ENCODE results near the gene FRMD7. TPM values are rescaled to one million over a fixed set of nuclear protein-coding genes. Genes with fewer than 3 reads are reported as not detected.

The FRMD7 gene
- total RNA-seq, 1 donor from 2014 or later: not detected

DNA sequence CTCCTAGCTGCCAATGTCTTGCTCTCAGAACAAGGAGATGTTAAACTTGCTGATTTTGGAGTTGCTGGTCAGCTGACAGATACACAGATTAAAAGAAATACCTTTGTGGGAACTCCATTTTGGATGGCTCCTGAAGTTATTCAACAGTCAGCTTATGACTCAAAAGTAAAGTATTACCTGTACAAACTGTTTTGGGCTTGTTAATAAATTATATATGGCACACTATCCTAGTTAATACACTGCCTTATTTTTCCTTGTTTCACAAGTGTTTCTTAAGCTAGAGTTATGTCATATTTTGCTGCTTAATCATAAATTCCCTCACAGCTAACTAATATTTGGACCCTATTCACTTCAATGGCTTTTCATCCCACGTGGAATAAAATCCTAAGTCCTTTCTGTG is 59.4 kb downstream of the FRMD7 start:
- Mint-ChIP-seq H3K27me3 (no peaks in the 10 kb centered on the region), H3K9me3 (no peaks in the 10 kb centered on the region), H3K4me1 (no peaks in the 10 kb centered on the region), H3K27ac (no peak overlapping the region), H3K36me3 (ENCODE audit: low read depth) (peaks cover 28% of the 10 kb centered on the region), H3K4me3 (no peak overlapping the region)
- ChIA-PET CTCF (no interaction called here), POLR2A (no interaction called here)
- ATAC-seq (ENCODE audit: low read depth) (no peak), DNase-seq (no peak)
- TF ChIP-seq, protein P1, sequence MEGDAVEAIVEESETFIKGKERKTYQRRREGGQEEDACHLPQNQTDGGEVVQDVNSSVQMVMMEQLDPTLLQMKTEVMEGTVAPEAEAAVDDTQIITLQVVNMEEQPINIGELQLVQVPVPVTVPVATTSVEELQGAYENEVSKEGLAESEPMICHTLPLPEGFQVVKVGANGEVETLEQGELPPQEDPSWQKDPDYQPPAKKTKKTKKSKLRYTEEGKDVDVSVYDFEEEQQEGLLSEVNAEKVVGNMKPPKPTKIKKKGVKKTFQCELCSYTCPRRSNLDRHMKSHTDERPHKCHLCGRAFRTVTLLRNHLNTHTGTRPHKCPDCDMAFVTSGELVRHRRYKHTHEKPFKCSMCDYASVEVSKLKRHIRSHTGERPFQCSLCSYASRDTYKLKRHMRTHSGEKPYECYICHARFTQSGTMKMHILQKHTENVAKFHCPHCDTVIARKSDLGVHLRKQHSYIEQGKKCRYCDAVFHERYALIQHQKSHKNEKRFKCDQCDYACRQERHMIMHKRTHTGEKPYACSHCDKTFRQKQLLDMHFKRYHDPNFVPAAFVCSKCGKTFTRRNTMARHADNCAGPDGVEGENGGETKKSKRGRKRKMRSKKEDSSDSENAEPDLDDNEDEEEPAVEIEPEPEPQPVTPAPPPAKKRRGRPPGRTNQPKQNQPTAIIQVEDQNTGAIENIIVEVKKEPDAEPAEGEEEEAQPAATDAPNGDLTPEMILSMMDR (IDR thresholded peaks at IDR 0.05): no peak
- intact Hi-C loops (cut with micrococcal nuclease): no loop called here

DNA sequence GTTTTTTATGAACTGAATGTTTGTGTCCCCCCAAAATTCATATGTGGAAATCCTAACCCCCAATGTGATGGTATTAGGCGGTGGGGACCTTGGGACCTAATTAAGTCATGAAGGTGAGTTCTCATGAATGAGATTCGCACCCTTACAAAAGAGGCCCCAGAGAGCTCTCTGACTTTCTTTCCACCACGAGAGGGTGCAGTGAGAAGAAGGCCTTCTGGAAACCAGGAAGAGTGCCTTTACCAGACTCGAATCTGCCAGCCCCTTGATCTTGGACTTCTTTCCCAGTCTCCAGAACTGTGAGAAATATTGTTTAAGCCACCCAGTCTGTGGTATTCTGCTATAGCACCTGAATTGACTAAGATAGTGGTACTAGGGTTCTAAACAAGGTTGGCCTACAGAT is 64.0 kb downstream of the FRMD7 start:
- Mint-ChIP-seq H3K36me3 (ENCODE audit: low read depth) (peaks cover 16% of the 10 kb centered on the region), H3K27me3 (no peaks in the 10 kb centered on the region), H3K4me3 (no peak overlapping the region), H3K27ac (no peak overlapping the region), H3K4me1 (peaks cover 18% of the 10 kb centered on the region), H3K9me3 (no peaks in the 10 kb centered on the region)
- DNase-seq (no peak), ATAC-seq (ENCODE audit: low read depth) (no peak)
- ChIA-PET POLR2A (no interaction called here), CTCF (no interaction called here)
- intact Hi-C loops (cut with micrococcal nuclease): no loop called here
- TF ChIP-seq, protein P1 (IDR thresholded peaks at IDR 0.05): no peak

DNA sequence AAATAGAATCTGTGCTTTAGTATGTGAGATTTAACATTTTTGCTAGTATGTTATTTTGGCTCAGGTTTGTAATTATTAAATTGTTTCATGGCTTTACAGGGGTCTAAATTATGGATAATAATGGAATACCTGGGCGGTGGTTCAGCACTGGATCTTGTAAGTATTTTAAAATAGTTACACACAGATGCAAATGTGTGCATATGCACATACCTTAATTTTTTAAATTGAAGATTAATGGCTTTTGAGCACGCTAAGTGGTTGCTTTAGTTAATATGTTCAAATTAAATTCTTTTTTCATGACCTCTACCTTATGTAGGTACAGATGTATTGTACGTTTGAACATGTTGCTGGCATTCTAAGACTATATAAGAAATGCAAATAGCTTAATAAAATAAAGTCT is 64.5 kb downstream of the FRMD7 start:
- ChIA-PET POLR2A (no interaction called here), CTCF (no interaction called here)
- Mint-ChIP-seq H3K4me1 (peaks cover 18% of the 10 kb centered on the region), H3K27me3 (no peaks in the 10 kb centered on the region), H3K4me3 (no peak overlapping the region), H3K9me3 (no peaks in the 10 kb centered on the region), H3K27ac (no peak overlapping the region), H3K36me3 (ENCODE audit: low read depth) (peaks cover 12% of the 10 kb centered on the region)
- DNase-seq: no peak
- no peak for ATAC-seq (ENCODE audit: low read depth)
- TF ChIP-seq, protein P1 (IDR thresholded peaks at IDR 0.05): no peak
- intact Hi-C loops (cut with micrococcal nuclease): no loop called here

DNA sequence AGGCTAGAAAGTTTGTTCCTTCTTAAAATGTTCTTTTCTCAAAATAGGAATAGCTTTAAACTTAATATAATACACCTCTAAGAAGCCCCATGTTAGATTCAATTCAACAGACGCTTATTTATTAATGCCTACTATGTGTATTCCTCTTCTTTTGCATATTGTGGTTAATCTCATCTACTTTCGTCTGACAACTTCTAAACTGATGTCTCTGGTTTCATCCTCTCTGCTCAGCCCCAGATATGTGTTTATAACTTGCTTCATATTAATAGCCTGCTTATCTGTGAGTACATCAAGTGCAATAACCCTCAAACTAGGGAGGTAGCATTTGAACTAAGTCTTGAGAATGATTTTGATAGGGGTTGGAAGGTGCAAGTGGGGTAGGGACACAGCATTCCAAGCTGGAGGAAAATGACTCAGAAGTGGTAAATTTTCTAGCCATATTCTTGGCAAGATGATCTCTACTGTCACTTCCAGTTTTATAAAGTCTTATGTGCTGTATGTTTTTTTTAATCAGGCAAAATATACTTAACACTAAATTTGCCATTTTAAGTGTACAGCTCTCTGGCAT is 67.8 kb downstream of the FRMD7 start:
- H3K9me3 Mint-ChIP-seq: no peaks in the 10 kb centered on the region
- ATAC-seq (ENCODE audit: low read depth): no peak
- no peak for DNase-seq
- H3K36me3 Mint-ChIP-seq (ENCODE audit: low read depth): peaks cover 12% of the 10 kb centered on the region
- ChIA-PET CTCF (no interaction called here), POLR2A (no interaction called here)
- H3K4me1 Mint-ChIP-seq: peaks cover 18% of the 10 kb centered on the region
- TF ChIP-seq, protein P1 (IDR thresholded peaks at IDR 0.05): no peak
- H3K27ac Mint-ChIP-seq: no peak overlapping the region
- no peaks in the 10 kb centered on the region for H3K27me3 Mint-ChIP-seq
- no peak overlapping the region for H3K4me3 Mint-ChIP-seq
- intact Hi-C loops (cut with micrococcal nuclease): loop anchor here (2.0 kb wide), 1 partner anchor 37 kb away; the partner anchor contains the start of gene STK26

DNA sequence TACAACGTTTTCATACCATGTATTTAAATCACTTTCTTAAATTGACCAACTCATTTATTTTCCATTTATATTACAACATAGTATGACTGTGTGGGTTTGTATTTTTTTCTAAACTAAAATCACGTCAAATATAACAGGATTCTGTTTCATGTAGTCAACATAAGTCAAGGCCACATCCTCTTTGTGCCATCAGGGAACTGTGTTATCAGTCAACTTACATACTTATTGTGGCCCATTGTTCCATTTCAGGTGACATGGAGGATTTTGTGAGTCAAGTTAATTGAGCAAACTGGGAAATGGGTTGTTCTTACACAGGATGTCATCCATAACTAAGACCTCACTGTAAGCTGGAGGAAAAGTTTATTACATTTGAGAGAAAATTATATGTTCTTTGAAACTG is 68.8 kb downstream of the FRMD7 start:
- intact Hi-C loops (cut with micrococcal nuclease): no loop called here
- ATAC-seq (ENCODE audit: low read depth) (no peak), DNase-seq (no peak)
- Mint-ChIP-seq H3K27me3 (no peaks in the 10 kb centered on the region), H3K9me3 (no peaks in the 10 kb centered on the region), H3K27ac (no peak overlapping the region), H3K4me3 (no peak overlapping the region), H3K36me3 (ENCODE audit: low read depth) (peaks cover 12% of the 10 kb centered on the region), H3K4me1 (peaks cover 18% of the 10 kb centered on the region)
- ChIA-PET POLR2A (no interaction called here), CTCF (interaction anchor here (0.6 kb wide), 1 partner anchor 237 kb away, joined by 3 read pairs; no protein-coding TSS in a partner anchor)
- TF ChIP-seq, protein P1 (IDR thresholded peaks at IDR 0.05): no peak

Data from activated B cell treated with CpG ODN at 0.5 μM for 24 hours (primary cell).